Smooth muscle cell (in vitro differentiated cells): ENCODE data around the gene KIF14. TPM values are rescaled to one million over a fixed set of nuclear protein-coding genes. Genes with fewer than 3 reads are reported as not detected.

Source experiments
- DNase-seq: peaks from one replicate; lab custom pipeline; 2025; ENCODE audit not compliant: unreplicated experiment; lab: John Stamatoyannopoulos, UW
- H2AFZ ChIP-seq: fragments of 200-600 bp; sonication (generic); 2 replicates; pipeline ENCODE4 v1.6.0; 2016; ENCODE audit warnings: antibody characterized with exemption, low read depth, mild to moderate bottlenecking
- H3F3A ChIP-seq: fragments of 200-600 bp; sonication (generic); 2 replicates; pipeline ENCODE4 v1.6.0; 2017; ENCODE audit warnings: antibody characterized with exemption, low read depth
- H3K27ac ChIP-seq: fragments of 200-600 bp; sonication (generic); 2 replicates; pipeline ENCODE4 v1.5.1; 2016; ENCODE audit warnings: low read depth, mild to moderate bottlenecking
- H3K27me3 ChIP-seq: fragments of 200-600 bp; sonication (generic); 2 replicates; pipeline ENCODE4 v1.6.1; 2016; ENCODE audit warnings: low read depth, mild to moderate bottlenecking
- H3K36me3 ChIP-seq: fragments of 200-600 bp; sonication (generic); 2 replicates; pipeline ENCODE4 v1.5.1; 2016; ENCODE audit warnings: low read depth
- H3K4me1 ChIP-seq: fragments of 200-600 bp; sonication (generic); 2 replicates; pipeline ENCODE4 v1.5.1; 2016; ENCODE audit warnings: low read depth
- H3K4me2 ChIP-seq: fragments of 200-600 bp; sonication (generic); 2 replicates; pipeline ENCODE4 v1.6.0; 2016; ENCODE audit warnings: mild to moderate bottlenecking
- H3K4me3 ChIP-seq: fragments of 200-600 bp; sonication (generic); 2 replicates; pipeline ENCODE4 v1.5.1; 2016; ENCODE audit warnings: mild to moderate bottlenecking
- H3K79me2 ChIP-seq: fragments of 200-600 bp; sonication (generic); 2 replicates; pipeline ENCODE4 v1.6.0; 2016; ENCODE audit warnings: low read depth, mild to moderate bottlenecking
- H3K9ac ChIP-seq: fragments of 200-600 bp; sonication (generic); 2 replicates; pipeline ENCODE4 v1.6.0; 2016; ENCODE audit warnings: low read depth
- H3K9me3 ChIP-seq: fragments of 200-600 bp; sonication (generic); replicated peaks from 2 replicates; pipeline ENCODE4 v1.5.1; 2016; ENCODE audit warnings: low read depth
- H4K20me1 ChIP-seq: fragments of 200-600 bp; sonication (generic); 2 replicates; pipeline ENCODE4 v1.6.0; 2016; ENCODE audit warnings: low read depth
- CTCF ChIP-seq: fragments of 200-600 bp; sonication (generic); IDR thresholded peaks from 2 replicates; pipeline ENCODE4 v1.5.1; 2017; ENCODE audit warnings: borderline replicate concordance, mild to moderate bottlenecking, antibody characterized with exemption; ENCODE audit not compliant: insufficient read depth, poor library complexity, severe bottlenecking
- WGBS: methylation state at CpG from one replicate; pipeline ENCODE4 v1.1.7; 2016; ENCODE audit warnings: low lambda C conversion rate; 5-methylcytosine and 5-hydroxymethylcytosine counted together
- polyA plus RNA-seq: library from polyadenylated mRNA; unstranded; fragments of >200 nt; fragmentation: Nextera tagmentation; extraction: Ambion mirVana; gene quantifications from 2 replicates; pipeline ENCODE4 v1.2.1, GENCODE V29; 2016
- total RNA-seq: library from RNA; depleted of rRNA; stranded (reverse); fragments of >200 nt; gene quantifications from 2 replicates; pipeline ENCODE4 v1.2.3, GENCODE V29; 2014

The KIF14 gene
- 1.3 and 2.5 TPM in 2 replicates for total RNA-seq
- polyA plus RNA-seq: 0.76 and 0.93 TPM in 2 replicates

- Histone ChIP-seq H3K79me2 (no peaks in the 10 kb centered on the region), H4K20me1 (no peaks in the 10 kb centered on the region), H3K36me3 (no peaks in the 10 kb centered on the region), H3K9me3 (no peaks in the 10 kb centered on the region), H3K4me2 (peak within 1 kb of the TSS; percentile 85), H3K27me3 (no peaks in the 10 kb centered on the region), H3K27ac (peak within 1 kb of the TSS; percentile 82), H3K4me3 (peak within 1 kb of the TSS; percentile 57), H2AFZ (peak within 1 kb of the TSS; percentile 84), H3K9ac (peak within 1 kb of the TSS; percentile 96), H3F3A (no peaks in the 10 kb centered on the region), H3K4me1 (peaks cover 4% of the 10 kb centered on the region)
- WGBS: 2% methylated on average over 54 of the region's 59 CpGs
- no peak for TF ChIP-seq CTCF
- DNase-seq: peak; percentile 73
These were observed at the start of gene KIF14 for GRCh38 chr1:200620273-200621131. TSS of gene KIF14 (minus strand) at chr1:200620751. CDS start at chr1:200618723, 2,028 bp downstream.

GRCh38 chr1:200669314-200670241 lies 49.0 kb upstream of the KIF14 start, which contains the start of gene DDX59:
TSS of gene DDX59 (minus strand) at chr1:200669907. CDS start at chr1:200666740, 3,167 bp downstream.
- WGBS: 1% methylated on average over 70 of the region's 91 CpGs
- peak within 1 kb of the TSS; percentile 100 for H3K27ac ChIP-seq

More at GRCh38 chr1:200669314-200670241, 49.0 kb upstream of the KIF14 start, which contains the start of gene DDX59:
- no peaks in the 10 kb centered on the region for H4K20me1 ChIP-seq
- H3K4me3 ChIP-seq: peak within 1 kb of the TSS; percentile 84
- H2AFZ ChIP-seq: peak within 1 kb of the TSS; percentile 71
- peak within 1 kb of the TSS; percentile 100 for H3K9ac ChIP-seq
- H3K4me1 ChIP-seq: peaks cover 20% of the 10 kb centered on the region
- no peaks in the 10 kb centered on the region for H3K27me3 ChIP-seq
- peaks cover 26% of the 10 kb centered on the region for H3K79me2 ChIP-seq
- H3K4me2 ChIP-seq: peak within 1 kb of the TSS; percentile 99
- H3K36me3 ChIP-seq: no peaks in the 10 kb centered on the region
- peak; percentile 96 for DNase-seq
- peaks cover 13% of the 10 kb centered on the region for H3F3A ChIP-seq
- no peaks in the 10 kb centered on the region for H3K9me3 ChIP-seq
- TF ChIP-seq CTCF: no peak
